Esophagus muscularis mucosa (tissue), 2 donors: ENCODE data around the gene INTS6L.

Source experiments
- POLR2A ChIP-seq: fragments of 450-650 bp; IDR thresholded peaks from one replicate; pipeline ENCODE4 v1.6.1; 2017; ENCODE audit warnings: antibody characterized with exemption, moderate library complexity, mild to moderate bottlenecking, low read depth
- POLR2AphosphoS5 ChIP-seq, 2 donors: sonication (generic); formaldehyde crosslinking; IDR thresholded peaks; one replicate each; pipeline ENCODE4 v1.6.1; 2017; ENCODE audit warnings: antibody characterized with exemption in 2 of 2

GRCh38 chrX:135513130-135513515 lies 7.3 kb upstream of the INTS6L start:
- TF ChIP-seq POLR2A (no peak), POLR2AphosphoS5 (IDR thresholded peaks at IDR 0.05) (no peak)
